ENCODE results near the gene LBX1.

- TF ChIP-seq, protein P1, sequence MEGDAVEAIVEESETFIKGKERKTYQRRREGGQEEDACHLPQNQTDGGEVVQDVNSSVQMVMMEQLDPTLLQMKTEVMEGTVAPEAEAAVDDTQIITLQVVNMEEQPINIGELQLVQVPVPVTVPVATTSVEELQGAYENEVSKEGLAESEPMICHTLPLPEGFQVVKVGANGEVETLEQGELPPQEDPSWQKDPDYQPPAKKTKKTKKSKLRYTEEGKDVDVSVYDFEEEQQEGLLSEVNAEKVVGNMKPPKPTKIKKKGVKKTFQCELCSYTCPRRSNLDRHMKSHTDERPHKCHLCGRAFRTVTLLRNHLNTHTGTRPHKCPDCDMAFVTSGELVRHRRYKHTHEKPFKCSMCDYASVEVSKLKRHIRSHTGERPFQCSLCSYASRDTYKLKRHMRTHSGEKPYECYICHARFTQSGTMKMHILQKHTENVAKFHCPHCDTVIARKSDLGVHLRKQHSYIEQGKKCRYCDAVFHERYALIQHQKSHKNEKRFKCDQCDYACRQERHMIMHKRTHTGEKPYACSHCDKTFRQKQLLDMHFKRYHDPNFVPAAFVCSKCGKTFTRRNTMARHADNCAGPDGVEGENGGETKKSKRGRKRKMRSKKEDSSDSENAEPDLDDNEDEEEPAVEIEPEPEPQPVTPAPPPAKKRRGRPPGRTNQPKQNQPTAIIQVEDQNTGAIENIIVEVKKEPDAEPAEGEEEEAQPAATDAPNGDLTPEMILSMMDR (conservative IDR thresholded peaks at IDR 0.05; ENCODE audit: low read depth, low read length): no peak
- TF ChIP-seq MAZ (IDR thresholded peaks at IDR 0.05; ENCODE audit: borderline replicate concordance, low read depth, low read length) (no peak), POLR2A (IDR thresholded peaks at IDR 0.05; ENCODE audit: low read depth, low read length) (no peak), RAD21 (IDR thresholded peaks at IDR 0.05; ENCODE audit: low read length) (no peak), RFX5 (IDR thresholded peaks at IDR 0.05; ENCODE audit: low read depth, low read length) (no peak), CHD1 (IDR thresholded peaks at IDR 0.05; ENCODE audit: low read depth, low read length) (no peak), CEBPB (IDR thresholded peaks at IDR 0.05; ENCODE audit: low read depth, low read length) (no peak), SMC3 (IDR thresholded peaks at IDR 0.05; ENCODE audit: low read depth, low read length) (no peak), BHLHE40 (IDR thresholded peaks at IDR 0.05; ENCODE audit: low read depth, low read length) (no peak), USF2 (IDR thresholded peaks at IDR 0.05; ENCODE audit: low read depth, low read length) (no peak), MXI1 (IDR thresholded peaks at IDR 0.05; ENCODE audit: borderline replicate concordance, low read depth, low read length) (no peak), FOS (IDR thresholded peaks at IDR 0.05; ENCODE audit: low read depth, low read length) (no peak)
- TF ChIP-seq, protein P2, sequence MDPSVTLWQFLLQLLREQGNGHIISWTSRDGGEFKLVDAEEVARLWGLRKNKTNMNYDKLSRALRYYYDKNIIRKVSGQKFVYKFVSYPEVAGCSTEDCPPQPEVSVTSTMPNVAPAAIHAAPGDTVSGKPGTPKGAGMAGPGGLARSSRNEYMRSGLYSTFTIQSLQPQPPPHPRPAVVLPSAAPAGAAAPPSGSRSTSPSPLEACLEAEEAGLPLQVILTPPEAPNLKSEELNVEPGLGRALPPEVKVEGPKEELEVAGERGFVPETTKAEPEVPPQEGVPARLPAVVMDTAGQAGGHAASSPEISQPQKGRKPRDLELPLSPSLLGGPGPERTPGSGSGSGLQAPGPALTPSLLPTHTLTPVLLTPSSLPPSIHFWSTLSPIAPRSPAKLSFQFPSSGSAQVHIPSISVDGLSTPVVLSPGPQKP (IDR thresholded peaks at IDR 0.05; ENCODE audit: borderline replicate concordance, low read depth, low read length): no peak
These were observed 20.7 kb downstream of the LBX1 start for GRCh38 chr10:101208543-101208942.

Measured in IMR-90 (cell line).